Vagina (tissue), 2 donors: ENCODE measurements around the gene CDK6. TPM values are rescaled to one million over a fixed set of nuclear protein-coding genes. Genes with fewer than 3 reads are reported as not detected.
A peak's percentile ranks its signal among the peaks of the same experiment; 100 is the strongest.

ENCODE experiments used
- DNase-seq, 2 donors: peaks; one replicate each; pipeline ENCODE4 v3.0.0-alpha.2; 2017; ENCODE audit errors: extremely low spot score in 2 of 2
- H3K27ac ChIP-seq: fragments of 200-600 bp; sonication (generic); one replicate; pipeline ENCODE4 v1.5.1; 2019
- H3K27me3 ChIP-seq: fragments of 200-600 bp; sonication (generic); one replicate; pipeline ENCODE4 v1.5.1; 2019
- H3K36me3 ChIP-seq, 2 donors: fragments of 200-600 bp; sonication (generic); one replicate each; pipeline ENCODE4 v1.5.1; 2017 to 2019
- H3K4me1 ChIP-seq: fragments of 200-600 bp; sonication (generic); one replicate; pipeline ENCODE4 v1.5.1; 2019
- H3K4me3 ChIP-seq, 2 donors: fragments of 200-600 bp; sonication (generic); 1 replicate in 1 of 2; 2 replicates in 1 of 2; pipeline ENCODE4 v1.5.1; 2016 to 2019
- H3K9me3 ChIP-seq: fragments of 200-600 bp; sonication (generic); one replicate; pipeline ENCODE4 v1.5.1; 2019
- CTCF ChIP-seq, 3 experiments: fragments of 450-650 bp in 2 of 3; fragments of 200-600 bp in 1 of 3; sonication (generic) in 1 of 3; IDR thresholded peaks; one replicate each; pipeline ENCODE4 v1.5.1; 2017 to 2019; ENCODE audit warnings: antibody characterized with exemption in 3 of 3, mild to moderate bottlenecking in 2 of 3, moderate library complexity in 2 of 3
- POLR2A ChIP-seq, 2 donors: fragments of 450-650 bp; IDR thresholded peaks; one replicate each; pipeline ENCODE4 v1.6.1; 2017; ENCODE audit warnings: antibody characterized with exemption in 2 of 2, mild to moderate bottlenecking in 2 of 2, moderate library complexity in 2 of 2
- POLR2AphosphoS5 ChIP-seq, 2 donors: sonication (generic); formaldehyde crosslinking; IDR thresholded peaks; one replicate each; pipeline ENCODE4 v1.9.0; 2017; ENCODE audit warnings: antibody characterized with exemption in 2 of 2, mild to moderate bottlenecking in 2 of 2, low read depth in 1 of 2; ENCODE audit not compliant: insufficient read depth in 1 of 2
- intact Hi-C: fragments of 100-400 bp; cut with DNase I; formaldehyde crosslinking; loops from one replicate; pipeline ENCODE4 v1.15.1; 2023
- total RNA-seq: library from RNA; depleted of rRNA; stranded (reverse); fragments of >200 nt; gene quantifications from one replicate; pipeline ENCODE4 v1.2.3, GENCODE V29; 2016

CDK6 gene
- total RNA-seq, 1 donor from 2014 or later: 20.6 TPM

GRCh38 chr7:92767437-92767836 lies 68.9 kb downstream of the CDK6 start:
- Histone ChIP-seq H3K27me3 (no peaks in the 10 kb centered on the region), H3K27ac (peak overlapping the region; percentile 46), H3K4me3 (no peak overlapping the region), H3K9me3 (no peaks in the 10 kb centered on the region), H3K4me1 (peaks cover 25% of the 10 kb centered on the region), H3K36me3 (no peaks in the 10 kb centered on the region)
- no peak for TF ChIP-seq CTCF (IDR thresholded peaks at IDR 0.05)
- no peak for TF ChIP-seq POLR2AphosphoS5 (IDR thresholded peaks at IDR 0.05; ENCODE audit: insufficient read depth in 1 of 2, low read depth in 1 of 2)
- no peak for TF ChIP-seq POLR2A (IDR thresholded peaks at IDR 0.05)
- no peak for DNase-seq
- intact Hi-C loops: no loop called here

GRCh38 chr7:92766461-92767003 lies 69.8 kb downstream of the CDK6 start:
- Histone ChIP-seq H3K27me3 (no peaks in the 10 kb centered on the region), H3K27ac (peak overlapping the region; percentile 46), H3K4me3 (no peak overlapping the region), H3K4me1 (peaks cover 25% of the 10 kb centered on the region), H3K9me3 (no peaks in the 10 kb centered on the region), H3K36me3 (no peaks in the 10 kb centered on the region)
- intact Hi-C loops: no loop called here
- no peak for TF ChIP-seq CTCF (IDR thresholded peaks at IDR 0.05)
- no peak for TF ChIP-seq POLR2A (IDR thresholded peaks at IDR 0.05)
- TF ChIP-seq POLR2AphosphoS5 (IDR thresholded peaks at IDR 0.05; ENCODE audit: insufficient read depth in 1 of 2, low read depth in 1 of 2): peak in 1 of 2 donors; percentile 22
- no peak for DNase-seq

- intact Hi-C loops: no loop called here
- H3K36me3 ChIP-seq: no peaks in the 10 kb centered on the region
- no peaks in the 10 kb centered on the region for H3K27me3 ChIP-seq
- peak overlapping the region; percentile 46 for H3K27ac ChIP-seq
- H3K4me3 ChIP-seq: no peak overlapping the region
- no peaks in the 10 kb centered on the region for H3K9me3 ChIP-seq
- DNase-seq: no peak
- H3K4me1 ChIP-seq: peaks cover 25% of the 10 kb centered on the region
- TF ChIP-seq CTCF (IDR thresholded peaks at IDR 0.05): no peak
Measured at GRCh38 chr7:92765725-92766124, 70.6 kb downstream of the CDK6 start.

GRCh38 chr7:92763636-92764423 lies 72.5 kb downstream of the CDK6 start:
- H3K27ac ChIP-seq: no peak overlapping the region

GRCh38 chr7:92762851-92763250 lies 73.5 kb downstream of the CDK6 start:
- H3K4me1 ChIP-seq: peaks cover 23% of the 10 kb centered on the region
- no peaks in the 10 kb centered on the region for H3K9me3 ChIP-seq
- no peak for DNase-seq
- H3K4me3 ChIP-seq: no peak overlapping the region
- no peaks in the 10 kb centered on the region for H3K36me3 ChIP-seq
- TF ChIP-seq POLR2AphosphoS5 (IDR thresholded peaks at IDR 0.05; ENCODE audit: insufficient read depth in 1 of 2, low read depth in 1 of 2) (no peak), CTCF (IDR thresholded peaks at IDR 0.05) (no peak), POLR2A (IDR thresholded peaks at IDR 0.05) (no peak)
- H3K27me3 ChIP-seq: no peaks in the 10 kb centered on the region
- intact Hi-C loops: no loop called here
- no peak overlapping the region for H3K27ac ChIP-seq

More at GRCh38 chr7:92763636-92764423, 72.5 kb downstream of the CDK6 start:
- Histone ChIP-seq H3K36me3 (no peaks in the 10 kb centered on the region), H3K27me3 (no peaks in the 10 kb centered on the region), H3K4me1 (peaks cover 25% of the 10 kb centered on the region), H3K9me3 (no peaks in the 10 kb centered on the region), H3K4me3 (no peak overlapping the region)
- intact Hi-C loops: no loop called here
- no peak for TF ChIP-seq POLR2A (IDR thresholded peaks at IDR 0.05)
- no peak for DNase-seq
